Heart left ventricle (tissue), 16 donors: ENCODE results near the gene PCDHGB1. TPM values are rescaled to one million over a fixed set of nuclear protein-coding genes. Genes with fewer than 3 reads are reported as not detected.
"Not testable (repeated sequence)": the region's sequence is repeated elsewhere in the genome, so short reads cannot be mapped to it uniquely, and the experiment has no call there.

Experiments used
- ATAC-seq, 4 donors: fragments of 200-7000 bp; cut with Tn5 transposase; one replicate each; pipeline ENCODE4 v1.9.1; 2020 to 2022; ENCODE audit warnings: moderate library complexity in 4 of 4, mild to moderate bottlenecking in 3 of 4, moderate number of reproducible peaks in 1 of 4
- DNase-seq, 5 donors: peaks; one replicate each; pipeline ENCODE4 v3.0.0-alpha.2; 2020
- H3K27ac ChIP-seq, 12 donors: fragments of 200-600 bp; sonication (generic) in 4 of 12; one replicate each; pipeline versions ENCODE4 v1.5.0 to v1.8.0; 2016 to 2022; ENCODE audit warnings: mild to moderate bottlenecking in 2 of 12
- H3K27me3 ChIP-seq, 9 donors: fragments of 200-600 bp; sonication (generic) in 2 of 9; one replicate each; pipeline versions ENCODE4 v1.5.1 to v1.8.0; 2016 to 2022; ENCODE audit warnings: mild to moderate bottlenecking in 3 of 9
- H3K36me3 ChIP-seq, 9 donors: fragments of 200-600 bp; sonication (generic) in 2 of 9; one replicate each; pipeline versions ENCODE4 v1.5.0 to v1.8.0; 2018 to 2022; ENCODE audit warnings: mild to moderate bottlenecking in 2 of 9
- H3K4me1 ChIP-seq, 12 donors: fragments of 200-600 bp; sonication (generic) in 4 of 12; one replicate each; pipeline versions ENCODE4 v1.5.0 to v1.8.0; 2016 to 2022; ENCODE audit warnings: mild to moderate bottlenecking in 3 of 12
- H3K4me3 ChIP-seq, 12 donors: fragments of 200-600 bp; sonication (generic) in 4 of 12; one replicate each; pipeline versions ENCODE4 v1.5.0 to v1.8.0; 2017 to 2022; ENCODE audit warnings: mild to moderate bottlenecking in 9 of 12, moderate library complexity in 4 of 12
- H3K9me3 ChIP-seq, 12 donors: fragments of 200-600 bp; sonication (generic) in 4 of 12; one replicate each; pipeline versions ENCODE4 v1.5.0 to v1.8.0; 2016 to 2022; ENCODE audit warnings: mild to moderate bottlenecking in 1 of 12
- POLR2A ChIP-seq, 2 donors: fragments of 450-650 bp; IDR thresholded peaks; one replicate each; pipeline ENCODE4 v1.6.1; 2017; ENCODE audit warnings: antibody characterized with exemption in 2 of 2, mild to moderate bottlenecking in 2 of 2, moderate library complexity in 2 of 2
- WGBS, 4 donors: extraction: QIAGEN DNeasy Blood & Tissue Kit in 2 of 4; methylation state at CpG; one replicate each; pipeline versions ENCODE4 v1.1.5 to v1.1.7; 2013 to 2018; 5-methylcytosine and 5-hydroxymethylcytosine counted together
- intact Hi-C, 10 donors: fragments of 100-400 bp; cut with DNase I; formaldehyde crosslinking; loops; one replicate each; pipeline versions ENCODE4 v1.11.1 to v1.14.2; 2022
- polyA plus RNA-seq, 2 donors: library from polyadenylated mRNA; stranded (reverse); fragments of 200-250 nt; gene quantifications; one replicate each; pipeline ENCODE4 v1.2.3, GENCODE V29; 2013
- total RNA-seq, 9 donors: library from RNA; depleted of rRNA in 2 of 9; stranded (reverse); fragments of >200 nt in 2 of 9; fragmentation: NEBNext Ultra II Directional in 3 of 9; extraction: Animal tissue kit (Norgen Biotek cat#: 25700) in 3 of 9; gene quantifications; one replicate each; pipeline versions ENCODE4 v1.1.0 to v1.2.4, GENCODE V29; 2016 to 2023
- TF ChIP-seq, protein P1 (sequence below), 12 donors: fragments of 200-600 bp; sonication (generic) in 4 of 12; IDR thresholded peaks; one replicate each; pipeline versions ENCODE4 v1.5.0 to v1.8.0; 2018 to 2022; ENCODE audit warnings: antibody characterized with exemption in 12 of 12, mild to moderate bottlenecking in 5 of 12
- donor health status: ischemic (EF 13 %, LVEDD 7.1; RV severe dilation, severe dysfunction).
- donor health status: healthy with polysubstance abuse.
- donor health status: DM: no; HTN: yes; CAD: no.
- donor health status: DM: no; HTN: no; CAD: no.
- donor health status: ischemic (EF 25% LVEDD 6.9; RV normal size, moderate dysfunction).
- donor health status: ischemic (EF 25% LVEDD 5.7; RV mildly dilated, moderate dysfunction).
- donor health status: healthy.
- donor health status: DM: yes; HTN: yes; CAD: no.
- donor health status: ischemic (EF 35%, LVEDD 5.7; RV mildly dilated, moderate dysfunction).
- donor health status: nonischemic (EF 11% LVEDD 7.7; RV severe dilation, severe dysfunction).
- donor health status: DM: yes; HTN: yes; CAD: no.
- donor health status: PGD.
- donor health status: ischemic (EF 29% LVEDD 5.4; RV normal size, mild dysfunction).
- donor health status: nonischemic (EF 23%, LVEDD 6.1; RV moderate dilation, normal function).

Gene PCDHGB1
- total and polyA plus RNA-seq, 11 donors, result 0.85 to 11.9 (median 8.6) TPM

- Histone ChIP-seq H3K27me3 (peaks cover 0 to 43% (median 0%) of the 10 kb centered on the region in 9 donors), H3K4me3 (no peak within 1 kb of the TSS), H3K36me3 (peaks cover 0 to 12% (median 0%) of the 10 kb centered on the region in 9 donors), H3K9me3 (peaks cover 0 to 95% (median 63%) of the 10 kb centered on the region in 12 donors), H3K27ac (no peak within 1 kb of the TSS), H3K4me1 (peaks cover 0 to 9% (median 0%) of the 10 kb centered on the region in 12 donors)
- 39 to 49% (median 44%) methylated on average over 32 to 38 of the region's 38 CpGs for WGBS, 4 donors
- no peak for DNase-seq
- ATAC-seq, result no peak
- TF ChIP-seq, protein P1, sequence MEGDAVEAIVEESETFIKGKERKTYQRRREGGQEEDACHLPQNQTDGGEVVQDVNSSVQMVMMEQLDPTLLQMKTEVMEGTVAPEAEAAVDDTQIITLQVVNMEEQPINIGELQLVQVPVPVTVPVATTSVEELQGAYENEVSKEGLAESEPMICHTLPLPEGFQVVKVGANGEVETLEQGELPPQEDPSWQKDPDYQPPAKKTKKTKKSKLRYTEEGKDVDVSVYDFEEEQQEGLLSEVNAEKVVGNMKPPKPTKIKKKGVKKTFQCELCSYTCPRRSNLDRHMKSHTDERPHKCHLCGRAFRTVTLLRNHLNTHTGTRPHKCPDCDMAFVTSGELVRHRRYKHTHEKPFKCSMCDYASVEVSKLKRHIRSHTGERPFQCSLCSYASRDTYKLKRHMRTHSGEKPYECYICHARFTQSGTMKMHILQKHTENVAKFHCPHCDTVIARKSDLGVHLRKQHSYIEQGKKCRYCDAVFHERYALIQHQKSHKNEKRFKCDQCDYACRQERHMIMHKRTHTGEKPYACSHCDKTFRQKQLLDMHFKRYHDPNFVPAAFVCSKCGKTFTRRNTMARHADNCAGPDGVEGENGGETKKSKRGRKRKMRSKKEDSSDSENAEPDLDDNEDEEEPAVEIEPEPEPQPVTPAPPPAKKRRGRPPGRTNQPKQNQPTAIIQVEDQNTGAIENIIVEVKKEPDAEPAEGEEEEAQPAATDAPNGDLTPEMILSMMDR (IDR thresholded peaks at IDR 0.05), result peak in 5 of 12 donors; percentile 8 to 31 (median 16)
- no peak for TF ChIP-seq POLR2A (IDR thresholded peaks at IDR 0.05)
- intact Hi-C loops, result no loop called here
Measured at GRCh38 chr5:141392429-141393198, 42.7 kb downstream of the PCDHGB1 start, which contains the start of gene PCDHGA8. PCDHGA8 (plus strand) TSS chr5:141392633; CDS start chr5:141392814, 181 bp downstream.

GRCh38 chr5:141393267-141393666, 43.4 kb downstream of the PCDHGB1 start:
- Histone ChIP-seq H3K27me3 (peaks cover 0 to 44% (median 0%) of the 10 kb centered on the region in 9 donors), H3K4me3 (no peak overlapping the region), H3K9me3 (peaks cover 0 to 95% (median 64%) of the 10 kb centered on the region in 12 donors), H3K27ac (no peak overlapping the region), H3K36me3 (peaks cover 0 to 12% (median 0%) of the 10 kb centered on the region in 9 donors), H3K4me1 (peaks cover 0 to 10% (median 0%) of the 10 kb centered on the region in 12 donors)
- WGBS, 4 donors, result 48 to 63% (median 56%) methylated on average over 21 of the region's 21 CpGs
- intact Hi-C loops, result no loop called here
- DNase-seq (no peak), ATAC-seq (no peak)
- TF ChIP-seq POLR2A (IDR thresholded peaks at IDR 0.05), result no peak
- TF ChIP-seq, protein P1 (IDR thresholded peaks at IDR 0.05), result no peak

GRCh38 chr5:141394401-141395187, 44.7 kb downstream of the PCDHGB1 start:
- DNase-seq, intact Hi-C loops, H3K27ac ChIP-seq, ATAC-seq, H3K4me3 ChIP-seq: not testable (repeated sequence)
- Histone ChIP-seq H3K9me3 (peaks cover 0 to 95% (median 63%) of the 10 kb centered on the region in 12 donors), H3K27me3 (peaks cover 0 to 43% (median 0%) of the 10 kb centered on the region in 9 donors), H3K36me3 (peaks cover 0 to 12% (median 0%) of the 10 kb centered on the region in 9 donors), H3K4me1 (peaks cover 0 to 12% (median 4%) of the 10 kb centered on the region in 12 donors)
- WGBS, 4 donors, result 37 to 53% (median 43%) methylated on average over 24 to 46 of the region's 53 CpGs

GRCh38 chr5:141397756-141398551, 48.1 kb downstream of the PCDHGB1 start, which contains the start of gene PCDHGB5:
PCDHGB5 (plus strand) TSS chr5:141397947; CDS start chr5:141398128, 181 bp downstream.
- Histone ChIP-seq H3K27me3 (peaks cover 0 to 36% (median 0%) of the 10 kb centered on the region in 9 donors), H3K27ac (peak within 1 kb of the TSS in 1 of 12 donors; percentile 20), H3K4me3 (peak within 1 kb of the TSS in 10 of 12 donors; percentile 32 to 51 (median 42)), H3K4me1 (peaks cover 0 to 12% (median 0%) of the 10 kb centered on the region in 12 donors), H3K9me3 (peaks cover 0 to 97% (median 62%) of the 10 kb centered on the region in 12 donors)
- TF ChIP-seq, protein P1 (IDR thresholded peaks at IDR 0.05), result peak; percentile 40 to 72 (median 58)
- H3K36me3 ChIP-seq, intact Hi-C loops: not testable (repeated sequence)
- WGBS, 4 donors, result 13 to 15% (median 14%) methylated on average over 25 to 26 of the region's 43 CpGs
- ATAC-seq (peak in 3 of 4 donors; percentile 88 to 96 (median 95)), DNase-seq (peak in 2 of 5 donors; percentile 70 to 78)
